GM12878 (cell line): ENCODE results near the gene ITPKA. TPM values are rescaled to one million over a fixed set of nuclear protein-coding genes. Genes with fewer than 3 reads are reported as not detected.

ENCODE experiments used
- ATAC-seq: fragments of 200-7000 bp; cut with Tn5 transposase; 3 replicates; pipeline ENCODE4 v1.9.1; 2020; ENCODE audit warnings: mild to moderate bottlenecking, moderate library complexity
- BruUV-seq: library from RNA; stranded (reverse); fragments of 400-500 nt; replicated peaks from 2 replicates; lab custom pipeline; 2021; lab: Mats Ljungman, UMichigan
- CTCF ChIA-PET: fragments of 300-600 bp; sonication (Branson Sonifier 250); formaldehyde crosslinking; extraction: SDS; loops from one replicate; lab custom pipeline; 2021; ENCODE audit warnings: inconsistent platforms; lab: Yijun Ruan, JAX
- POLR2A ChIA-PET: fragments of 350-600 bp; formaldehyde crosslinking; extraction: SDS; loops from one replicate; lab custom pipeline; 2021; ENCODE audit warnings: inconsistent platforms; lab: Charles Lee
- RAD21 ChIA-PET: fragments of 300-600 bp; sonication (Branson Sonifier 250); formaldehyde crosslinking; loops from one replicate; lab custom pipeline; 2023; ENCODE audit warnings: antibody characterized with exemption; ENCODE audit not compliant: unreplicated experiment; lab: Charles Lee
- SMC1A ChIA-PET: fragments of 300-600 bp; sonication (Branson Sonifier 250); formaldehyde crosslinking; loops from one replicate; lab custom pipeline; 2023; ENCODE audit not compliant: unreplicated experiment, uncharacterized antibody; lab: Charles Lee
- DNase-seq: peaks from one replicate; pipeline ENCODE4 v3.0.0-alpha.2; 2011; ENCODE audit warnings: low read depth, low spot score
- FAIRE-seq: peaks from 3 replicates; lab custom pipeline; 2011; peaks lifted over from hg19 to GRCh38; lab: Jason Lieb, UNC
- H2AFZ ChIP-seq: 2 replicates; pipeline ENCODE4 v1.6.0; 2011; ENCODE audit warnings: low read depth, low read length, control low read depth; ENCODE audit not compliant: control insufficient read depth
- H3K27ac ChIP-seq: 2 replicates; pipeline ENCODE4 v1.5.1; 2011; ENCODE audit warnings: control low read depth; ENCODE audit not compliant: control insufficient read depth, insufficient read depth
- H3K27me3 ChIP-seq, 2 experiments: replicated peaks in 1 of 2; 2 replicates each; pipeline versions ENCODE4 v1.6.0 to v1.6.1; 2011; ENCODE audit warnings: low read length in 1 of 2; ENCODE audit not compliant: control insufficient read depth in 2 of 2, insufficient read depth in 2 of 2
- H3K36me3 ChIP-seq, 2 experiments: 2 replicates each; pipeline ENCODE4 v1.5.1; 2011; ENCODE audit warnings: low read length in 1 of 2; ENCODE audit not compliant: control insufficient read depth in 2 of 2, insufficient read depth in 2 of 2
- H3K4me1 ChIP-seq: 2 replicates; pipeline ENCODE4 v1.6.1; 2011; ENCODE audit warnings: mild to moderate bottlenecking, low read length, moderate library complexity, mixed read lengths; ENCODE audit not compliant: control insufficient read depth, insufficient read depth
- H3K4me2 ChIP-seq: 2 replicates; pipeline ENCODE4 v1.6.0; 2011; ENCODE audit warnings: control low read depth; ENCODE audit not compliant: control insufficient read depth, insufficient read depth
- H3K4me3 ChIP-seq: fragments of 200-600 bp; sonication (generic); 2 replicates; pipeline ENCODE4 v1.5.1; 2016
- H3K79me2 ChIP-seq: 2 replicates; pipeline ENCODE4 v1.6.0; 2011; ENCODE audit warnings: low read length; ENCODE audit not compliant: control insufficient read depth, insufficient read depth
- H3K9ac ChIP-seq: 2 replicates; pipeline ENCODE4 v1.8.0; 2011; ENCODE audit warnings: low read length, control low read depth, mixed read lengths; ENCODE audit not compliant: control insufficient read depth, insufficient read depth
- H3K9me3 ChIP-seq: replicated peaks from 3 replicates; pipeline ENCODE4 v1.5.1; 2011; ENCODE audit warnings: mild to moderate bottlenecking, low read length; ENCODE audit not compliant: control insufficient read depth, insufficient read depth
- H4K20me1 ChIP-seq: 2 replicates; pipeline ENCODE4 v1.6.0; 2011; ENCODE audit not compliant: control insufficient read depth, insufficient read depth
- CBFB ChIP-seq: IDR thresholded peaks from 2 replicates; pipeline ENCODE4 v1.6.1; 2016; ENCODE audit warnings: antibody characterized with exemption, low read depth
- SPI1 ChIP-seq: IDR thresholded peaks from 2 replicates; pipeline ENCODE4 v1.6.1; 2011; ENCODE audit warnings: low read depth, mild to moderate bottlenecking, low read length, moderate library complexity, borderline replicate concordance; ENCODE audit not compliant: insufficient read depth
- SUZ12 ChIP-seq: fragments of 200-600 bp; sonication (generic); IDR thresholded peaks from one replicate; pipeline ENCODE4 v1.6.1; 2018; ENCODE audit warnings: antibody characterized with exemption, mild to moderate bottlenecking; ENCODE audit not compliant: unreplicated experiment
- WGBS: methylation state at CpG from one replicate; pipeline ENCODE4 v1.1.6; 2016; ENCODE audit warnings: low lambda C conversion rate; ENCODE audit not compliant: insufficient replicate concordance, insufficient coverage; ENCODE audit errors: missing lambda C conversion rate; 5-methylcytosine and 5-hydroxymethylcytosine counted together
- in situ Hi-C: fragments of 300-500 bp; cut with MboI; formaldehyde crosslinking; loops from 9 replicates; pipeline ENCODE4 v1.14.3; 2018; ENCODE audit warnings: mixed read lengths
- intact Hi-C: fragments of 100-400 bp; cut with micrococcal nuclease; formaldehyde crosslinking; loops from one replicate; pipeline ENCODE4 v1.14.2; 2022; ENCODE audit not compliant: unreplicated experiment
- polyA plus RNA-seq, 11 experiments: library from polyadenylated mRNA; depleted of rRNA in 4 of 11; unstranded in 6 of 11; stranded (reverse) in 5 of 11; fragments of >200 nt; fragmentation: Nextera tagmentation in 4 of 11; fragmentation: Illumina TruSeq in 1 of 11; extraction: Ambion mirVana in 4 of 11; extraction: Trizol in 1 of 11; gene quantifications; 1 replicate in 1 of 11; 2 replicates in 10 of 11; pipeline versions ENCODE4 v1.2.1 to v1.2.3, GENCODE V29; 2011 to 2016; ENCODE audit warnings: inconsistent platforms in 2 of 11, missing spikeins in 2 of 11, low read depth in 1 of 11
- total RNA-seq, 4 experiments: library from RNA; depleted of rRNA in 3 of 4; stranded (reverse); fragments of >200 nt in 3 of 4; fragmentation: Illumina TruSeq in 1 of 4; extraction: Trizol in 1 of 4; gene quantifications; 2 replicates each; pipeline versions ENCODE4 v1.2.1 to v1.2.3, GENCODE V29; 2013 to 2021

Gene ITPKA
- total and polyA plus RNA-seq, 10 of the 15 experiments (the other 5 are each of a cell fraction or from before 2014, with no cell fraction given): 0.04 to 1.5 (median 0.49) TPM; not detected in 1

DNA sequence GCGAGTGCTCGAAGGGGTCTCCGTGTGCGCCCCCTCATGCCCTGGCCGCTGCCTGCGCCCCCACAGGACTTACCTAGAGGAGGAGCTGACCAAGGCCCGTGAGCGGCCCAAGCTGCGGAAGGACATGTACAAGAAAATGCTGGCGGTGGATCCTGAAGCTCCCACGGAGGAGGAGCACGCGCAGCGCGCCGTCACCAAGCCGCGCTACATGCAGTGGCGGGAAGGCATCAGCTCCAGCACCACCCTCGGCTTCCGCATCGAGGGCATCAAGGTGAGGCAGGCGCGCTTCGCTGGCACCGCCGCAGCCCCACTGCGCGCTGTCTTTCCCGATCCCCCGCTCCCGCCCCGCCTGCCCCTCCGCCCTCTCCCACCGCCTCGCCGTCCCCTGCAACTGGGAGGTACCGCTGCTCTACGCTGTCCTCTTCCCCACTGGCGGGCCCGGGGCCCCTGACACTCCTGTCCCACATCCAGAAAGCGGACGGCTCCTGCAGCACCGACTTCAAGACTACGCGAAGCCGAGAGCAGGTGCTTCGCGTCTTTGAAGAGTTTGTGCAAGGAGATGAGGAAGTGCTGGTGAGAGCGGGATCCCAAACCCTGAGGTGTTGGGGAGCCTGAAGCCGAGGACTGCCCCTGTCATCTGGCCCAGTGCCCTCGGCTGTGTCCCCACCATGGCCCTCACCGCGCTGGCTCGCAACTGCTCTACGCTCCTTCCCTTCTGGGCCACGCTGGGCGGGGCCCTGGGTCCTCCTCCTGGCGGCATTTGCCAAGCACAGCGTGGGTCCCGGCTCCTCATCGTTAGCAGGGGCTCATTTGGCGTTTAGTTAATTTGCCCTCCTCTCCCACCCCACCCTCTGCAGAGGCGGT lies 8.5 kb downstream of the ITPKA start:
- CTCF ChIA-PET: interaction anchor here (0.9 to 2.5 kb wide), 2 partner anchors 11 to 36 kb away, joined by 3 to 18 read pairs; partner anchors contain the start of gene LTK
- Histone ChIP-seq H3K4me2 (peak overlapping the region; percentile 80), H3K9me3 (no peaks in the 10 kb centered on the region), H3K27me3 (peaks cover 12 to 15% of the 10 kb centered on the region in 2 experiments), H3K9ac (no peak overlapping the region), H3K79me2 (no peaks in the 10 kb centered on the region), H2AFZ (peak overlapping the region; percentile 28), H4K20me1 (no peaks in the 10 kb centered on the region; the same call in 1 of the 2 replicates), H3K4me3 (peak overlapping the region; percentile 45), H3K36me3 (no peaks in the 10 kb centered on the region), H3K27ac (no peak overlapping the region), H3K4me1 (peaks cover 8% of the 10 kb centered on the region)
- WGBS: 23% methylated on average over 49 of the region's 64 CpGs
- in situ Hi-C loops: no loop called here
- TF ChIP-seq SUZ12 (peak; percentile 27), CBFB (no peak), SPI1 (peak; percentile 54; the same call in 1 of the 2 replicates)
- FAIRE-seq (no peak), DNase-seq (no peak), ATAC-seq (peak; percentile 35)
- intact Hi-C loops: no loop called here
- RAD21 ChIA-PET: interaction anchor here (0.8 kb wide), 1 partner anchor 36 kb away, joined by 3 read pairs; no protein-coding TSS in a partner anchor
- BruUV-seq: no TSS peak
- POLR2A ChIA-PET: interaction anchor here (0.6 kb wide), 1 partner anchor 317 kb away, joined by 3 read pairs; no protein-coding TSS in a partner anchor
- SMC1A ChIA-PET: no interaction called here
